Natural killer cell treated with Interleukin-12 subunit alpha and Interleukin-12 subunit beta and Interleukin-15 and Interleukin-18, amount 100 ng/mL, for 72 hours (primary cell): ENCODE results near the gene CDK8. TPM values are rescaled to one million over a fixed set of nuclear protein-coding genes. Genes with fewer than 3 reads are reported as not detected.
"Not testable (repeated sequence)": the region's sequence is repeated elsewhere in the genome, so short reads cannot be mapped to it uniquely, and the experiment has no call there.

Experiments used
- ATAC-seq, 2 donors: fragments of 150-1000 bp; cut with Tn5 transposase in 1 of 2; sonication (Bioruptor Pico), chemical (Tn5 transposase) in 1 of 2; 2 replicates each; pipeline ENCODE4 v1.10.0; 2021
- DNase-seq: peaks from one replicate; pipeline ENCODE4 v3.0.0; 2022; ENCODE audit warnings: low spot score
- H3K27ac Mint-ChIP-seq, 2 donors: 1 replicate in 1 of 2; 2 replicates in 1 of 2; pipeline ENCODE4 v1.8.0; 2022; ENCODE audit warnings: mixed read lengths in 2 of 2, mild to moderate bottlenecking in 1 of 2, moderate library complexity in 1 of 2
- H3K27me3 Mint-ChIP-seq, 2 donors: 1 replicate in 1 of 2; 2 replicates in 1 of 2; pipeline ENCODE4 v1.8.0; 2022; ENCODE audit warnings: mixed read lengths in 2 of 2
- H3K36me3 Mint-ChIP-seq: one replicate; pipeline ENCODE4 v1.8.0; 2022; ENCODE audit warnings: mixed read lengths
- H3K4me1 Mint-ChIP-seq, 2 donors: 1 replicate in 1 of 2; 2 replicates in 1 of 2; pipeline ENCODE4 v1.8.0; 2022; ENCODE audit warnings: low read depth in 2 of 2, mixed read lengths in 2 of 2, mild to moderate bottlenecking in 1 of 2
- H3K4me3 Mint-ChIP-seq: one replicate; pipeline ENCODE4 v1.8.0; 2022; ENCODE audit warnings: mixed read lengths
- H3K9me3 Mint-ChIP-seq: 2 replicates; pipeline ENCODE4 v1.8.0; 2022; ENCODE audit warnings: mixed read lengths
- total RNA-seq, 2 donors: library from RNA; stranded (reverse); gene quantifications; one replicate each; pipeline ENCODE4 v1.2.3, GENCODE V29; 2022

CDK8 gene
- total RNA-seq, 2 donors from 2014 or later, result 16.3 to 17.0 TPM

DNA sequence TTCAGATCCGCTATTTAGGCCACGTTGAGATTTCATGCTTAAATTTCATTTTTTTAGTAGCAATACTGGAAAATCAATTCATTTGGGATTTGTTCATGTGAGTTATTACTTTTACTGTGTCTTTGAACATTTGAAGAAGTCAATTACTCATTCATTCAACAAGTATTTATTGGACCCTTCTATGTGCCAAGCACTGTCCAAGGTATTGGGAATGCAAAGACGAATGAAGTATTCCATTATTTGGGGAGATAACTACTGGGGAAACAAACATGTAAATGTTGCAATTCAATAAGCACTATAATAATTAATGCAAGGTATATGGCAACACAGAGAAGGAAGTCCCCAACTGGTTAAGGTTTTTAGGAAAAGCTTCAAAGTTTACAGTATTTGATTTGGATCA, 5.7 kb downstream of the CDK8 start:
- H3K4me3 Mint-ChIP-seq, result no peak overlapping the region
- no peaks in the 10 kb centered on the region for H3K27me3 Mint-ChIP-seq
- H3K36me3 Mint-ChIP-seq, result no peaks in the 10 kb centered on the region
- no peak overlapping the region for H3K27ac Mint-ChIP-seq
- no peak for ATAC-seq
- no peak for DNase-seq
- H3K9me3 Mint-ChIP-seq, result no peaks in the 10 kb centered on the region
- H3K4me1 Mint-ChIP-seq, result peaks cover 25 to 37% of the 10 kb centered on the region in 2 donors

DNA sequence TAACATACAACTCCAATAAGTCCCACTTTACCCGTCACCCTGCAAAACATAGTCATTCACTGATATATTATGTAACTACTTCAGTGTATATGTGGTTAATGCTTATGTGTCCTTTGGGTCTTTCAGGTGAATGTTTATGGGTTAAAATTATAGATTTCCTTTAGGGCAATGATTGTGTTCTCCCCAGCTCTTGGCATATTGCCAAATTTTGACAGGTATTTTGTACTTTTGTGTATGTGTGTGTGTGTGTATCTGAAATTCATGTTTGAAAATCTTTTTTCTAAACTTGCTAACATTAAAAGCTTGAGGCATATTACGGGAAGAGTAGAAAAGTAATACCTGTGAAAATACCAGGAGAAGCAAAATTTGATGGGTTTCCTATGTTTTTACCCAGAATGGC, 8.2 kb downstream of the CDK8 start:
- Mint-ChIP-seq H3K27ac (no peak overlapping the region), H3K9me3 (no peaks in the 10 kb centered on the region), H3K36me3 (no peaks in the 10 kb centered on the region), H3K4me1 (peaks cover 26 to 39% of the 10 kb centered on the region in 2 donors), H3K27me3 (no peaks in the 10 kb centered on the region), H3K4me3 (no peak overlapping the region)
- no peak for DNase-seq
- ATAC-seq, result no peak

DNA sequence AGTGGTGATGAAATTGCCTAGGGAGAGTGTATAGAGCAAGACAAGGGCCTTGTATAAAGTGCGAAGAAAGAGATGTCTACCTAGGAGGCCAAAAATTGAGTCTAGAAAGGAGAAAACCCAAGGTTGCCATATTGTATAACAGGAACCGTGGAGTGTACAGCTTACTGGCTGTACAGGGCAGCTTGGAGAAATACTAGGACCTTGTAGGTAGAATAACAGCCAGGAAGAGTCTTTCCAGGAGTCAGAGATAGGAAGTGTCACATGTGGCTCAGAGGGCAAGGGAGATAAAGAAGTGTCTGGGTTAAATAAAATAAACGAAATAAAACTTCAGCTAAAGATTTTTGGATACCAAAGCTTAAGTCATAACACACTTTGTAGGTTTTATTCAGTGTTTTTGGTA, 12.4 kb downstream of the CDK8 start:
- Mint-ChIP-seq H3K9me3 (no peaks in the 10 kb centered on the region), H3K4me1 (peaks cover 27 to 44% of the 10 kb centered on the region in 2 donors), H3K36me3 (no peaks in the 10 kb centered on the region), H3K27me3 (no peaks in the 10 kb centered on the region), H3K27ac (no peak overlapping the region), H3K4me3 (no peak overlapping the region)
- DNase-seq (no peak), ATAC-seq (no peak)

DNA sequence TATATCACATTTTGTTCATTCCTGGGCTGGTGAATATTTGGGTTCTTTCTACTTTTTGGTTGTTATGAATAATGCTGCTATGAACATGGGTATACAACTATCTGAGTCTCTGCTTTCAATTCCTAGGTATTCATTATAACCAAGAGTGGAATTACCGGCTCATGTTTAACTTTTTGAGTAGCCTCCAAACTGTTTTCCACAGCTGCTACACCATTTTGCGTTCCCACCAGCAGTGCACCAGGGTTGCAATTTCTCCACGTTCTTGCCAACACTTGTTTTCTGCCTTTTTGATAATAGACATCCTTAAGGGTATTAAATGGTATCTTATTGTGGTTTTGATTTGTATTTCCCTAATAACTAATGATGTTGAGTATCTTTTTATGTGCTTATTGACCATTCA, 16.8 kb downstream of the CDK8 start:
- Mint-ChIP-seq H3K4me1 (peaks cover 20 to 32% of the 10 kb centered on the region in 2 donors), H3K27ac (no peak overlapping the region), H3K36me3 (no peaks in the 10 kb centered on the region), H3K27me3 (no peaks in the 10 kb centered on the region), H3K4me3 (no peak overlapping the region), H3K9me3 (no peaks in the 10 kb centered on the region)
- ATAC-seq (no peak), DNase-seq (no peak)

DNA sequence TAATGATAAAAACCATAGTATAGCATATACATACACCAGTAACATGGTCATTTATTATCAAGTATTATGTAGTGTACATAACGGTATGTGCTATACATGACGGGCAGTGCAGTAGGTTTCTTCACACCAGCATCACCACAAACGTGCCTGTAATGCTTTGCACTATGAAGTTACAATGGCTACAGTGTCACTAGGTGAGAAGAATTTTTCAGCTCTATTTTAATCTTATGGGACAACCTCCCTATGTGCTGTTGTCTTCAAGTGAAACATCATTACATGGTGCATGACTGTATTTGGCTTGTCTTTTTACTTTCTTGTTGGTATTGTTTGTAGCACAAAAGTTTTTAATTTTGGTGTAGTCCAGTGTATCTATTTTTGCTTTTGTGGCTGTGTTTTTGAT, 18.7 kb downstream of the CDK8 start:
- Mint-ChIP-seq H3K27ac (no peak overlapping the region), H3K4me1 (peaks cover 16 to 34% of the 10 kb centered on the region in 2 donors), H3K9me3 (no peaks in the 10 kb centered on the region), H3K4me3 (no peak overlapping the region), H3K36me3 (no peaks in the 10 kb centered on the region), H3K27me3 (no peaks in the 10 kb centered on the region)
- no peak for ATAC-seq
- no peak for DNase-seq

DNA sequence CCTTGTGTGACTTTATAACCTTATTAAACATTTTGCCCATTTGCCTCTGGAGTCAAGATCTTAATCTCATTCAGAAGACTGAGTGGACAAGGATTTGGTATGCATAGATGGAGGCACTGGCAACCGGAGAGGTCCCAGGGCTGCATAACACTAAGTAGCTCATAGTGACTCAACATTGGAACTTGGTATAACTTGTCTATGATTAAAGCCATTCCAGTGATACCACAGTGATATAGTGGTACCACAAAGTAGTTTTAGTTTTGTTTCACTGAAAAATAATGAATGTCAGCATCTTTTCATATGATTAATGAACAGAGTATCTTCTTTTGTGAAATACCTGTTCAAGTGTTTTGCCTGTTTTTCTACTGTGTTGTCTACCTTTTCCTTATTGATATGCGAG, 26.4 kb downstream of the CDK8 start:
- DNase-seq (no peak), ATAC-seq (peak in 1 of 2 donors; percentile 58)
- no peaks in the 10 kb centered on the region for H3K36me3 Mint-ChIP-seq

DNA sequence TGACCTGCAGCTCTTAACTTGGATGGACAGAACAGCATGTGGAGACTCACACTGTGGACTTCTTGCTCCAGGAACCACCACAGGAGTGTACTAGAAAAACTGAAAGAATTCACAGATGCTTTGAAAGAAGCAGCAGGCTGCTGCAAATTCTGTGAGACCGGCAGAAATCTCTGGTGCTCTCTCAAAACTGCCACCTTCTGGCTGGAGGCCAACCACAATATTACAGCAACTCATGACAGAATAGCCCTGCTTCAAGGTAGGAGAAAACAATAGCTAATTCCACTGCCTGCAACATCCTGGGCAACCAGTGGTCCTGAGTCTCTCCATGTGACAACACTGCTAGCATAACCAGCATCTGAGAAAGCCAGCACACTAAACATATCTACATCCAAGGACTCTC, 26.9 kb downstream of the CDK8 start:
- no peaks in the 10 kb centered on the region for H3K9me3 Mint-ChIP-seq
- no peaks in the 10 kb centered on the region for H3K27me3 Mint-ChIP-seq
- peaks cover 6 to 32% of the 10 kb centered on the region in 2 donors for H3K4me1 Mint-ChIP-seq
- ATAC-seq (no peak), DNase-seq (no peak)
- no peak overlapping the region for H3K4me3 Mint-ChIP-seq
- no peaks in the 10 kb centered on the region for H3K36me3 Mint-ChIP-seq
- H3K27ac Mint-ChIP-seq, result no peak overlapping the region

More for the DNA sequence above, 26.4 kb downstream of the CDK8 start:
- Mint-ChIP-seq H3K4me3 (no peak overlapping the region), H3K27me3 (no peaks in the 10 kb centered on the region), H3K9me3 (no peaks in the 10 kb centered on the region), H3K4me1 (peaks cover 6 to 32% of the 10 kb centered on the region in 2 donors), H3K27ac (no peak overlapping the region)

DNA sequence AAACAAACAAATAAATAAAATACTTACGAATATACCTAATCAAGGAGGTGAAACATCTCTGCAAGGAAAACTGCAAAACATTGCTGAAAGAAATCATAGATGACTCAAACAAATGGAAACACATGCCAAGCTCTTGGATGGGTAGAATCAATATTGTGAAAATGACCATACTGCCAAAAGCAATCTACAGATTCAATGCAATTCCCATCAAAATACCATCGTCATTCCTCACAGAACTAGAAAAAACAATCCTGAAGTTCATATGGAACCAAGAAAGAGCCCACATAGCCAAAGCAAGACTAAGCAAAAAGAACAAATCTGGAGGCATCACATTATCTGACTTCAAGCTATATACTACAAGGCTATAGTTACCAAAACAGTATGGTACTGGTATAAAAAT, 32.0 kb downstream of the CDK8 start:
- H3K27ac Mint-ChIP-seq, H3K9me3 Mint-ChIP-seq, H3K4me3 Mint-ChIP-seq, H3K27me3 Mint-ChIP-seq, H3K36me3 Mint-ChIP-seq, H3K4me1 Mint-ChIP-seq, ATAC-seq, DNase-seq: not testable (repeated sequence)

DNA sequence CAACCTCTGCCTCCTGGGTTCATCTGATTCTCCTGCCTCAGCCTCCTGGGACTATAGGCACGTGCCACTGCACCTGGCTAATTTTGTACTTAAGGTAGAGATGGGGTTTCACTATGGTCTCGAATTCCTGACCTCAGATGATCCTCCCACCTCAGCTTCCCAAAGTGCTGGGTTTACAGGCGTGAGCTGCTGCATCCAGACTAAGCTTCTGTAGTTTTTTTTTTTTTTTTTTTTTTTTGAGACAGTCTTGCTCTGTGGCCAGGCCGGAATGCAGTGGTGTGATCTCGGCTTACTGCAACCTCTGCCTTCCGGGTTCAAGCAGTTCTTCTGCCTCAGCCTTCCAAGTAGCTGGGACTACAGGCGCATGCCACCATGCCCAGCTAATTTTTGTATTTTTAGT, 34.9 kb downstream of the CDK8 start:
- not testable (repeated sequence) for H3K36me3 Mint-ChIP-seq, H3K9me3 Mint-ChIP-seq, DNase-seq, H3K4me3 Mint-ChIP-seq, H3K4me1 Mint-ChIP-seq, H3K27me3 Mint-ChIP-seq, ATAC-seq, H3K27ac Mint-ChIP-seq

DNA sequence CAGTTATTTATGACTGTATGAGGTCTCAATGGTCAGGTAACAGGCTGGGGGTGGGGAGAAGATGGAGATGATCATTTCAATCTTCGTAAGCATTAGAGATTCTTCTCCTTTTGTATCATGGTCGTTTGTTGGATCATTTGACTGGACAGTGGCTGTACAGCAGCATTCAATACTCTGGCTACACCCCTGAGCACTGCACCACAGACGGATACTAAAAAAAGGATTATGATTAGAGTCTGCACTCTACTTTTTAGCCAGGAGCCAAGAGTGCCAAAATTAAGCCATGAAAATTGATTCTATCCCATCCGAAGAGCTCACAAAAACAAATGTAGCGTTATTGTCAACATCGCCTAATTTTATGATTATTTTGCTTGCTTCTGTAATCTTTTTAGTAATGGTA, 41.9 kb downstream of the CDK8 start:
- Mint-ChIP-seq H3K4me1 (peaks cover 15 to 26% of the 10 kb centered on the region in 2 donors), H3K4me3 (no peak overlapping the region)

DNA sequence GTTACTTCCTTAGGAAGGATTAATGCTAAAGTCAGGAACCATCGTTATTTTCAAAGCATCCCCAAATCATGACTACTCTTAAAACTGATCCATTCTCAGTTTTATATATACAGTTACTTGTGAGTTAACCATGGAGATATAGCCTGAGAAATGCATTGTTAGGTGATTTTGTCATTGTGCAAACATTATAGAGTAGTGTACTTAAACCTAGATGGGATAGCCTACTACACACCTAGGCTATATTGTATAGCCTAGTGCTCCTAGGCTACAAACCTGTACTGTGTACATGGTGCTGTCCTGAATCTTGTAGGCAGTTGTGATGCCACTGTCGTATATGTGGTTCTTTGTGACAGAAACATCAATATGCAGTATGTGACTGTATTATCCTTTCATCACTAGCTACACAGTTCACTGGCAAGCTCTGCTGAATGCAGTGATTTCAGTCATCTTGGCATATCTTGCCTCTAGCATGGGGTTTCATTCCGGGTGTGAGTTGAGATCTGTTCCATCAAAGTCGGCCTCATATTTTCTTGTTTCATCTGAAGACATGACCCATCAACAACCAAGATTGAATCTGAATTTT, 45.3 kb downstream of the CDK8 start:
- H3K9me3 Mint-ChIP-seq, result no peaks in the 10 kb centered on the region
- H3K4me1 Mint-ChIP-seq, result peaks cover 25% of the 10 kb centered on the region in 2 donors
- no peak overlapping the region for H3K27ac Mint-ChIP-seq
- ATAC-seq (no peak), DNase-seq (no peak)
- H3K36me3 Mint-ChIP-seq, result no peaks in the 10 kb centered on the region
- H3K27me3 Mint-ChIP-seq, result no peaks in the 10 kb centered on the region
- no peak overlapping the region for H3K4me3 Mint-ChIP-seq

More for the DNA sequence above, 41.9 kb downstream of the CDK8 start:
- Mint-ChIP-seq H3K36me3 (no peaks in the 10 kb centered on the region), H3K27ac (no peak overlapping the region), H3K9me3 (no peaks in the 10 kb centered on the region), H3K27me3 (no peaks in the 10 kb centered on the region)
- ATAC-seq, result no peak
- DNase-seq, result no peak

DNA sequence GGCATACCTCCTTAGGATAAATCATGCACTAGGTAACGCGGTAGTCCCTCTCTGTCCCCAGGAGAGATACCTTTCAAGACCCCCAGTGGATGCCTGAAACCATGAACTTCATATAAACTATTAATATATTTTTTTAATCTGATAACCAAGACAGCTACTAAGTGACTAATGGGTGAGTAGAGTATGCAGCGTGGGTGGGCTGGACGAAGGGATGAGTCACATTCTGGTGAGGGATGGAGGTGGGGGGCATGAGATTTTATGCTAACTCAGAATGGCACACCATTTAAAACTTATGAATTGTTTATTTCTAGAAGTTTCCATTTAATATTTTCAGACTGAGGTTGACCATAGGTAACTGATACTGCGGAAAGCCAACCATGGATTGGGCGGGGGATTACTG, 46.2 kb downstream of the CDK8 start:
- DNase-seq, result no peak
- Mint-ChIP-seq H3K27me3 (no peaks in the 10 kb centered on the region), H3K9me3 (no peaks in the 10 kb centered on the region), H3K4me1 (peaks cover 26 to 27% of the 10 kb centered on the region in 2 donors), H3K36me3 (no peaks in the 10 kb centered on the region), H3K4me3 (no peak overlapping the region), H3K27ac (no peak overlapping the region)
- ATAC-seq, result no peak

DNA sequence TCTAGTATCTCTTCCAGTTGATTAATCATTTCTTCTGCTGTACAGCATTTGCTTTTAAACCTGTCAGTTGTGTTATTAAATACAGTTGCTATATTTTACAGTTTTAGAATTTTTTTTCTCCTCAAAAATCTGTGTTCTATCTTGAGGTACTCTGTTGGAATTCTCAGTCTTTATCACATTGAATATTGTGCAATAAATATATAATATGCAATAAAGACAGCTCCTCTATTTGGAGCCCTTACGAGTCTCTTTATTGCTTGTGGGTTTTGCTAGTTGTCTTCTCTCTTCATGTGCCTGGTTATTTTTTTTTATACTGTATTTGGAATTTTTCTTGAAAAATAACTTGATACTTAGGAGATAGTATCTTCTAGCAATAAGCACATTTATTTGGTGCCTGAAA, 51.7 kb downstream of the CDK8 start:
- no peak for DNase-seq
- H3K9me3 Mint-ChIP-seq, result peaks cover 3% of the 10 kb centered on the region
- no peak overlapping the region for H3K4me3 Mint-ChIP-seq

DNA sequence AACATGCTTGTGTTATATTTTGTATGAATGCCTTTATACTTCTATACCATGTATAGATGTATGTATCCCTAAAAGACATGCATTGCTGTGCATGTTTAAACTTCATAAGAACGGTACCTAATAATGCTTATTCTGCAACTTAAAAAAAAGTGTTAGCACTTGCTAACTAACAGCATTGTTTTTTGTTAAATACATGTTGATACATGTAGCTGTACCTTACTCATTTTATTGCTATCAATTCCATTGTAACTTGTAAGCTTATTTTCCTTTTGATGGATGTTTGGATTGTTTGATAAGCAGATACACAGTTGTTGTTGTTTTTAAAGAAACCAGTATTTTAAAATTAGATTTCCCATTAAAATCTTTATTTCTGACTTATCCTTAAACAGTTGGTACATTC, 53.8 kb downstream of the CDK8 start:
- ATAC-seq (no peak), DNase-seq (no peak)
- H3K9me3 Mint-ChIP-seq, result peaks cover 3% of the 10 kb centered on the region
- H3K4me3 Mint-ChIP-seq, result no peak overlapping the region
- H3K27ac Mint-ChIP-seq, result no peak overlapping the region
- H3K4me1 Mint-ChIP-seq, result peaks cover 15 to 16% of the 10 kb centered on the region in 2 donors
- no peaks in the 10 kb centered on the region for H3K27me3 Mint-ChIP-seq
- H3K36me3 Mint-ChIP-seq, result no peaks in the 10 kb centered on the region

More for the DNA sequence above, 51.7 kb downstream of the CDK8 start:
- Mint-ChIP-seq H3K4me1 (peaks cover 23 to 30% of the 10 kb centered on the region in 2 donors), H3K27ac (no peak overlapping the region), H3K36me3 (no peaks in the 10 kb centered on the region), H3K27me3 (no peaks in the 10 kb centered on the region)
- no peak for ATAC-seq

DNA sequence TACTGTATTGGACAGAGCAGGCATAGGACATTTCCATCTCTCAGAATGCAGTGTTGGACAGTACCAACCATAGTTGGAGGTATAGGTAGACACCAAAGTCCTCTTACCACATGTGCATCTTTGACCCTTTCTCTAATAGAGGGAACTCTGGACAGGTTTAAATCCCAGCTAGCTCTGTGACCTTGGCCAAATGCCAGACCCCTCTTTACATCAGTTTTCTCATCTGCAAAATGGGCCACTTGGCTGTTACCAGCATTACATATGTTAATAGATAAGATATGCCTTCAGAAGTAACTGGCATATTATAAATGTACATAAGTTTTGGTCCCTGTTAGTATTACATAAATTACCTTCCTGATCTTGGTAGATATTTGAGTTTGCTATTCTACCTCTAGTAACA, 54.3 kb downstream of the CDK8 start:
- Mint-ChIP-seq H3K27ac (no peak overlapping the region), H3K36me3 (no peaks in the 10 kb centered on the region), H3K9me3 (peaks cover 3% of the 10 kb centered on the region), H3K4me3 (no peak overlapping the region), H3K27me3 (no peaks in the 10 kb centered on the region), H3K4me1 (peaks cover 20 to 22% of the 10 kb centered on the region in 2 donors)
- DNase-seq, result no peak
- ATAC-seq, result no peak
